T-cell (primary cell): Measurements from ENCODE around the gene OBP2B. TPM values are rescaled to one million over a fixed set of nuclear protein-coding genes. Genes with fewer than 3 reads are reported as not detected.
"Not testable (repeated sequence)": the region's sequence is repeated elsewhere in the genome, so short reads cannot be mapped to it uniquely, and the experiment has no call there.

ENCODE experiments used
- ATAC-seq, 4 experiments: fragments of 200-7000 bp in 3 of 4; fragments of 150-1000 bp in 1 of 4; cut with Tn5 transposase; replicated peaks in 1 of 4; 1 replicate in 3 of 4; 2 replicates in 1 of 4; pipeline ENCODE4 v1.10.0; 2021; ENCODE audit warnings: moderate library complexity in 3 of 4, mild to moderate bottlenecking in 2 of 4, moderate number of reproducible peaks in 1 of 4
- CTCF ChIA-PET, 2 donors: fragments of 300-600 bp; sonication (Branson Sonifier 250); formaldehyde crosslinking; loops; one replicate each; lab custom pipeline; 2022; ENCODE audit warnings: antibody characterized with exemption in 2 of 2; lab: Charles Lee
- POLR2A ChIA-PET, 2 donors: fragments of 300-600 bp; sonication (Branson Sonifier 250); formaldehyde crosslinking; loops; one replicate each; lab custom pipeline; 2022; ENCODE audit warnings: antibody characterized with exemption in 2 of 2; lab: Charles Lee
- DNase-seq, 35 experiments: peaks; one replicate each; pipeline versions ENCODE4 v3.0.0 to v3.0.0-alpha.2; 2013 to 2023
- H3K27ac ChIP-seq: one replicate; pipeline ENCODE4 v1.5.1; 2013; ENCODE audit warnings: low read length
- H3K27me3 ChIP-seq, 2 experiments: replicated peaks in 1 of 2; 1 replicate in 1 of 2; 2 replicates in 1 of 2; pipeline versions ENCODE4 v1.6.1 to v1.7.0; 2013; ENCODE audit warnings: low read length in 1 of 2, mixed read lengths in 1 of 2; ENCODE audit not compliant: control insufficient read depth in 2 of 2, insufficient read depth in 2 of 2; ENCODE audit errors: extremely low read depth in 1 of 2
- H3K36me3 ChIP-seq, 2 donors: 1 replicate in 1 of 2; 2 replicates in 1 of 2; pipeline versions ENCODE4 v1.6.1 to v1.7.0; 2013; ENCODE audit warnings: low read length in 1 of 2; ENCODE audit not compliant: control insufficient read depth in 2 of 2, insufficient read depth in 1 of 2; ENCODE audit errors: extremely low read depth in 1 of 2
- H3K4me1 ChIP-seq, 2 experiments: 1 replicate in 1 of 2; 2 replicates in 1 of 2; pipeline versions ENCODE4 v1.6.1 to v1.7.0; 2013; ENCODE audit warnings: low read length in 2 of 2, mixed read lengths in 1 of 2; ENCODE audit not compliant: insufficient read depth in 2 of 2, control insufficient read depth in 1 of 2; ENCODE audit errors: extremely low read depth in 1 of 2
- H3K4me3 ChIP-seq, 2 donors: 1 replicate in 1 of 2; 2 replicates in 1 of 2; pipeline versions ENCODE4 v1.5.1 to v1.7.0; 2013; ENCODE audit warnings: mild to moderate bottlenecking in 2 of 2, low read length in 1 of 2, moderate library complexity in 1 of 2; ENCODE audit not compliant: control insufficient read depth in 1 of 2; ENCODE audit errors: extremely low read depth in 1 of 2
- H3K9me3 ChIP-seq: 2 replicates; pipeline ENCODE4 v1.7.0; 2013
- H3K27ac Mint-ChIP-seq, 2 donors: one replicate each; pipeline ENCODE4 v1.8.0; 2020 to 2021; ENCODE audit warnings: mild to moderate bottlenecking in 2 of 2, mixed read lengths in 2 of 2
- H3K27me3 Mint-ChIP-seq, 2 donors: one replicate each; pipeline ENCODE4 v1.8.0; 2021 to 2022; ENCODE audit warnings: mixed read lengths in 2 of 2
- H3K36me3 Mint-ChIP-seq: one replicate; pipeline ENCODE4 v1.8.0; 2021; ENCODE audit warnings: mixed read lengths
- H3K4me1 Mint-ChIP-seq, 3 donors: one replicate each; pipeline ENCODE4 v1.8.0; 2020 to 2022; ENCODE audit warnings: mixed read lengths in 3 of 3, mild to moderate bottlenecking in 1 of 3
- H3K4me3 Mint-ChIP-seq, 3 donors: one replicate each; pipeline ENCODE4 v1.8.0; 2020 to 2022; ENCODE audit warnings: mild to moderate bottlenecking in 3 of 3, mixed read lengths in 3 of 3, moderate library complexity in 3 of 3
- H3K9me3 Mint-ChIP-seq, 3 donors: one replicate each; pipeline ENCODE4 v1.8.0; 2020 to 2022; ENCODE audit warnings: mixed read lengths in 3 of 3
- WGBS: methylation state at CpG from one replicate; pipeline ENCODE4 v1.1.5; 2013; ENCODE audit warnings: missing lambda C conversion rate; ENCODE audit not compliant: insufficient coverage; 5-methylcytosine and 5-hydroxymethylcytosine counted together
- total RNA-seq, 35 experiments: library from RNA in 6 of 35; stranded (reverse) in 6 of 35; fragments of 120-200 nt in 1 of 35; gene quantifications; one replicate each; pipeline versions ENCODE4 v1.2.1 to v1.2.4 and lab custom pipeline; 2013 to 2026

Gene OBP2B
- total RNA-seq, 5 donors from 2014 or later (not counting 1 experiment from before 2014, with no cell fraction given): not detected

DNA sequence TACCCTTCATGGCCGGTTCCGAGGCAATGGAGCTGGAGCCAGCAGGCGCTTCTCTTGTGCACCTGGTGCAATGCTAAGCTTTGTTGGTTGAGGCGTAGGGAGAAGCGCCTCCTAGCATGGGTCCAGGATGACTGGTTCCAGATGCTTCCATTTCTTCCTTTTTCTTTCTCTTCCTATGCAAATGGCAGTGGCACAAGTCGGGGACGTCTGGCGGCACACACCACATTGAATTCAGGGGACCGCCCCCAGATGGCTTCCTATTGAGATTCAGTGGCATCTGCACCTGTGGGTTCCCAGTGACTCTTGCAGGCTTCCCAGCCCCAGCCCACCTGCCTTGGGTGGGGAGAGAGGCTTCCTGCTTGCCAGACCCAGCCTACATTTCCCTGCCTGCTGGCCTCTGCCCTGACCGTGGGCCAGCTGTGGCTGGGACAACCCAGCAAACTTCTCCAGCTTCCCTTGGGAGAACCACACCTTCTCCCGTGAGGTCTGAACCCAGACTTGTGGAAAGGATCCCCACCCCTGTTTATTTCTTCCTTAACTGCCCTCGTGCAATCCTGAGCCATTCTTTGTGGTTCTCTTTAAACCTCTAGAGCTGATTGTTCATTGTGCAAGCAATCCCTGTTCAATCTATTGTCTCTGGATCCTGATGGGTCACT lies 8.4 kb upstream of the OBP2B start:
- H3K4me1 Mint-ChIP-seq, H3K27ac ChIP-seq, ATAC-seq, H3K4me3 Mint-ChIP-seq, POLR2A ChIA-PET, CTCF ChIA-PET, H3K4me1 ChIP-seq, H3K9me3 Mint-ChIP-seq, H3K36me3 ChIP-seq, H3K9me3 ChIP-seq, H3K27ac Mint-ChIP-seq, H3K4me3 ChIP-seq, H3K36me3 Mint-ChIP-seq: not testable (repeated sequence)
- H3K27me3 Mint-ChIP-seq: peaks cover 35 to 40% of the 10 kb centered on the region in 2 donors
- WGBS: 59% methylated on average over 6 of the region's 12 CpGs
- peaks cover 0 to 15% of the 10 kb centered on the region in 2 experiments for H3K27me3 ChIP-seq
- peak in 1 of 35 experiments; percentile 9 for DNase-seq

DNA sequence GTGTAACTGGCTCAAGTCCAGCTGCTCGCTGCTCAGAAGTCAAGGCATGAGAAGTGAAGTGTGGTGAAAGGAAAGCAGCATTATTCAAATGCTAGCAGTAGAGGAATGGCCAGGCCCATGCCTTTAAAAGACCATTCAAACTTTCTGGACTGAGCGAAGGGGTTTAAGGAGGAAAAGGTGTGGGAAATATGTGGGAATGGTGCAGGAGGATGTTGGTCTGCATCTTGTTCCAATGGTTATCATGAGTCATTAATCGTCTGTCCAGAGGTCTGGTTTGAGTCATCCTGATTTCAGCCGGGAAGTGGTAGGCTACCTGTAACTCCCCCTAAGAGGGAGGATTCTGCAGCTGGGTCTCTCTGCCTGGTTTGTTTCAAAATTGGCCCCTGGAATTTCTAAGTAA lies 5.2 kb upstream of the OBP2B start:
- H3K4me1 ChIP-seq, H3K9me3 Mint-ChIP-seq, H3K4me1 Mint-ChIP-seq, H3K27ac ChIP-seq, H3K36me3 Mint-ChIP-seq, H3K4me3 ChIP-seq, H3K27ac Mint-ChIP-seq, ATAC-seq, H3K4me3 Mint-ChIP-seq, CTCF ChIA-PET, POLR2A ChIA-PET, H3K36me3 ChIP-seq, DNase-seq, H3K9me3 ChIP-seq: not testable (repeated sequence)
- WGBS: 69% methylated on average over 3 of the region's 4 CpGs
- H3K27me3 Mint-ChIP-seq: peaks cover 44 to 58% of the 10 kb centered on the region in 2 donors
- H3K27me3 ChIP-seq: peaks cover 2 to 28% of the 10 kb centered on the region in 2 experiments

- peaks cover 2 to 39% of the 10 kb centered on the region in 2 experiments for H3K27me3 ChIP-seq
- Mint-ChIP-seq H3K27me3 (peaks cover 26 to 48% of the 10 kb centered on the region in 2 donors), H3K4me1 (no peaks in the 10 kb centered on the region), H3K36me3 (no peaks in the 10 kb centered on the region), H3K9me3 (peaks cover 0 to 9% (median 5%) of the 10 kb centered on the region in 3 donors), H3K27ac (no peak overlapping the region), H3K4me3 (no peak overlapping the region)
- no peak overlapping the region for H3K27ac ChIP-seq
- 58% methylated on average over 2 of the region's 7 CpGs for WGBS
- no peaks in the 10 kb centered on the region for H3K4me1 ChIP-seq
- no peaks in the 10 kb centered on the region for H3K9me3 ChIP-seq
- DNase-seq: no peak
- no peaks in the 10 kb centered on the region for H3K36me3 ChIP-seq
- H3K4me3 ChIP-seq: no peak overlapping the region
- ChIA-PET CTCF (no interaction called here), POLR2A (no interaction called here)
- no peak for ATAC-seq
These were observed 1.6 kb upstream of the OBP2B start for GRCh38 chr9:133210609-133211008.

- no peak overlapping the region for H3K27ac Mint-ChIP-seq
- DNase-seq (peak in 1 of 35 experiments; percentile 16), ATAC-seq (no peak)
- CTCF ChIA-PET: no interaction called here
- Histone ChIP-seq H3K27me3 (peaks cover 2 to 43% of the 10 kb centered on the region in 2 experiments), H3K9me3 (no peaks in the 10 kb centered on the region), H3K4me3 (no peak overlapping the region), H3K27ac (no peak overlapping the region), H3K4me1 (no peaks in the 10 kb centered on the region), H3K36me3 (no peaks in the 10 kb centered on the region)
- no peak overlapping the region for H3K4me3 Mint-ChIP-seq
- peaks cover 0 to 9% (median 5%) of the 10 kb centered on the region in 3 donors for H3K9me3 Mint-ChIP-seq
- H3K36me3 Mint-ChIP-seq: no peaks in the 10 kb centered on the region
- H3K4me1 Mint-ChIP-seq: no peaks in the 10 kb centered on the region
- H3K27me3 Mint-ChIP-seq: peaks cover 23 to 47% of the 10 kb centered on the region in 2 donors
- 61% methylated on average over 2 of the region's 7 CpGs for WGBS
- POLR2A ChIA-PET: no interaction called here
These were observed 1.1 kb upstream of the OBP2B start for GRCh38 chr9:133210202-133210532.

DNA sequence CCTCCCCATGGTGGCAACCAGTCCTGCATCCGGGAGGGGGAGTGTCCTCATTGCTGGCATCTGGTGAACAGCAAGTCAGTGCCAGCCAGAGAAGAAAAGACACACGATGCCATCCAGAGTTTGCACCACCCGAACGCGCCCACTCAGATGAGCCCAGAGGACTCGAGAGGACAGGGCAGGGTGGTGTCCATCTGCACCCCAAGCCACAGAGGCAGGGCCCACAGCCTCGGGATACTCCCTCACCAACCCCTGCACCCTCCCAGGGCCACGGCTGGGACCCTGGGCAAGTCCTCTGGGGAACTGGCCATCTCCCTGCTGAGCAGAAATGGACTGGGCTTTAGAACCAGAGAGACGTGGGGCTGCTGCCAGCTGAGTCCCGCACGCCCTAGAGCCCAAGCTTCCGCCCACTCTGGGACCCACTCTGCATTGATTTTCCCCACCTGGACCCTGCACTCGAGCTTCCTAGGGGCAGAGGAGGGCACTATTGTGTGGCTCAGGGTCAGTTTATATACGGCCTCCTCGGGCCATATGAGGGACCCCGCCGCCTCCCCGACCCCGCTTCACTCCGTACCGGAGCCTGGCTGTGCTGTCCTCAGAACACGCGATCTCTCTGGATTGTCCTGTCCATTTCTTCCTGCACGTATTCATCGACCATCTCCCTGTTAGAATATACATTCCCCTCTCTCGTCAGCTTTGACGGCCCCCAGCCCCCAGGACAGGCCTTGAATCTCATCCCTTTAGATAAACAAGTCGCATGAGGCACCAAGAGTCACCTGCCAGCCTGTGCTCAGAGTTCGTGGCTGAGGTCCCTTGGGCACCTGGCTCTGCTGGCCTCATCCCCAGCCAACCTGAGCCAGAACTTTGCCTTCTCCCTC lies 514 bp upstream of the OBP2B start:
- H3K4me3 Mint-ChIP-seq, H3K27ac Mint-ChIP-seq, H3K36me3 Mint-ChIP-seq, H3K9me3 ChIP-seq, H3K4me3 ChIP-seq, ATAC-seq, H3K4me1 ChIP-seq, POLR2A ChIA-PET, H3K36me3 ChIP-seq, CTCF ChIA-PET, H3K4me1 Mint-ChIP-seq, H3K27ac ChIP-seq, H3K9me3 Mint-ChIP-seq: not testable (repeated sequence)
- peaks cover 23 to 44% of the 10 kb centered on the region in 2 donors for H3K27me3 Mint-ChIP-seq
- 80% methylated on average over 23 of the region's 29 CpGs for WGBS
- H3K27me3 ChIP-seq: peaks cover 2 to 48% of the 10 kb centered on the region in 2 experiments
- DNase-seq: peak in 1 of 35 experiments; percentile 13

DNA sequence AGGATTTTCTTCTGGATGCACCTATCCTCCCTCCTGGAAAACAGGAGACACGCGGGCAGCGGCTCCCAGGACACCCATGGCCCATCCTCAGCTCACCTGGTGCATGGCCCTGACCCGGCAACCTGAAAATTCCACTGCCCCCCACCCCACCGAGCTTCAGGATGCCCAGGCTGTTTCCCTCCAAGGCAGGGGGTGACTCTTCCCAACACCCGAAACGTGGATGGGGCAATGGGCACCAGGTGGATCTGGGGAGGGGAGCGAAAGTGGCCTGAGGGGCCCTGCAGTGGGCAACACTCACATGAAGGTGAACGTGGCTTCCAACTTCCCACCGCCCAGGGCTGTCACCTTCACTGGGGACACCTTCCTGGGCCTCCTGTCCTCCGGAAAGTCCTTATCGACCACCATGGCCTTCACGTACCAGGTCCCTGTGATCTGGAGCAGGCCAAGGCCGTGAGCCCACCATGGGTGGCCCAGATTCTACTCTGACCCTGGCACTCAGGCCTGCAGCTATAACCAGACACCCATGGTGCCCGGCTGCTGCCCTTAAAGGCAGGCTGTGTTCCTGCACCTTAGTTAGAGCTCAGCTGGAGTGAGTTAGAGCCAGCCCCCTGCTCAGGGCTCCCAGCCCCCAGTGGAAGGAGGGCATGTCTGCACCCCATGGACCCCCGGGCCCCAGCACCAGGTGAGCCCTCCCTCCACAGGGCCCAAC lies 725 bp downstream of the OBP2B start:
- peak in 1 of 35 experiments; percentile 4 for DNase-seq
- POLR2A ChIA-PET, H3K4me1 ChIP-seq, H3K4me3 ChIP-seq, H3K4me3 Mint-ChIP-seq, H3K36me3 Mint-ChIP-seq, H3K36me3 ChIP-seq, H3K9me3 ChIP-seq, H3K4me1 Mint-ChIP-seq, H3K27ac ChIP-seq, H3K9me3 Mint-ChIP-seq, H3K27ac Mint-ChIP-seq, CTCF ChIA-PET, ATAC-seq: not testable (repeated sequence)
- peaks cover 2 to 57% of the 10 kb centered on the region in 2 experiments for H3K27me3 ChIP-seq
- H3K27me3 Mint-ChIP-seq: peaks cover 23 to 45% of the 10 kb centered on the region in 2 donors
- WGBS: 100% methylated on average over 2 of the region's 16 CpGs
